ENCODE results near the gene ONECUT3.

Gene ONECUT3

DNA sequence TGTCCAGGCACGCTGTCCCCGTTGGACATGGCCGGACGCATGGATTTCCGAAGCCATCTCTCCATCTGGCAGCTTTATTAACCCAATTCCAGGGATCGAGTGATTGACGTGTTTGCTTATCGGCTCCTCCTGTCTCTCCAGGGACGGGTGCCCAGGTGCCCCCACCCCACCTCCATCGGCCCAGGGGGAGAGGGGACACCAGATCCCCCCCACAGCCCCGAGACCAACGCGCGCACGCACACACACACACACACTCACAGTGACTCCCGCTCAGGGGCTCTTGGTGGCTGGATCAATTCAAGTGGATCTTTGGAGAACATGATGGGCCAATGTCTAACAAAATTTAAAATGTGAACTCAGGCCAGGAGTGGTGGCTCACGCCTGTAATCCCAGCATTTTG, 23.1 kb upstream of the ONECUT3 start:
- peaks cover 3 to 4% of the 10 kb centered on the region in 2 donors for H3K4me1 ChIP-seq (ENCODE audit: control insufficient read depth in 2 of 2, insufficient read depth in 1 of 2, low read depth in 1 of 2, low read length in 2 of 2)
- WGBS, 2 donors (ENCODE audit: extremely low coverage in 2 of 2, insufficient read length in 2 of 2, insufficient replicate concordance in 1 of 2) = no CpG with 5 or more reads among the region's 17 CpGs
- peaks cover 3 to 37% (median 25%) of the 10 kb centered on the region in 3 experiments for H3K27me3 ChIP-seq (ENCODE audit: control insufficient read depth in 3 of 3, insufficient read depth in 3 of 3, low read depth in 1 of 3, low read length in 3 of 3)
- no peak overlapping the region for H4K8ac ChIP-seq (ENCODE audit: low read depth, low read length)
- no peak overlapping the region for H2BK5ac ChIP-seq (ENCODE audit: low read length)
- H3K4ac ChIP-seq (ENCODE audit: low read length) = no peak overlapping the region
- no peak overlapping the region for H4K91ac ChIP-seq (ENCODE audit: low read depth, low read length, poor library complexity)
- H3K18ac ChIP-seq (ENCODE audit: low read length) = no peak overlapping the region
- no peak overlapping the region for H3K9ac ChIP-seq (ENCODE audit: low read depth, low read length, poor library complexity)
- DNase-seq (ENCODE audit: low spot score) = no peak
- no peak overlapping the region for H2AFZ ChIP-seq (ENCODE audit: low read length)
- H3K36me3 ChIP-seq (replicated peaks in 1 of 2; ENCODE audit: control insufficient read depth in 2 of 2, insufficient read depth in 2 of 2, low read length in 2 of 2) = no peaks in the 10 kb centered on the region
- no peak overlapping the region for H2BK12ac ChIP-seq (ENCODE audit: low read length)
- H2AK5ac ChIP-seq (ENCODE audit: low read depth, low read length) = peak overlapping the region; percentile 46
- no peak overlapping the region for H3K4me2 ChIP-seq (ENCODE audit: insufficient read depth, low read length, poor library complexity, severe bottlenecking)
- H3K23ac ChIP-seq (ENCODE audit: low read depth, low read length, poor library complexity) = peak overlapping the region; percentile 55
- H2BK120ac ChIP-seq (ENCODE audit: low read depth, low read length) = no peak overlapping the region
- H3K27ac ChIP-seq (replicated peaks; ENCODE audit: low read length) = no peak overlapping the region
- H3K14ac ChIP-seq (ENCODE audit: low read length) = no peak overlapping the region
- H3K9me3 ChIP-seq (replicated peaks in 1 of 2; ENCODE audit: control insufficient read depth in 2 of 2, insufficient read depth in 1 of 2, low read depth in 1 of 2, low read length in 2 of 2) = peaks cover 0 to 6% of the 10 kb centered on the region in 2 donors
- H3K4me3 ChIP-seq (ENCODE audit: low read length in 2 of 2) = no peak overlapping the region
- H2BK15ac ChIP-seq (ENCODE audit: low read length) = no peak overlapping the region
- no peaks in the 10 kb centered on the region for H3K79me1 ChIP-seq (ENCODE audit: low read depth, low read length)

DNA sequence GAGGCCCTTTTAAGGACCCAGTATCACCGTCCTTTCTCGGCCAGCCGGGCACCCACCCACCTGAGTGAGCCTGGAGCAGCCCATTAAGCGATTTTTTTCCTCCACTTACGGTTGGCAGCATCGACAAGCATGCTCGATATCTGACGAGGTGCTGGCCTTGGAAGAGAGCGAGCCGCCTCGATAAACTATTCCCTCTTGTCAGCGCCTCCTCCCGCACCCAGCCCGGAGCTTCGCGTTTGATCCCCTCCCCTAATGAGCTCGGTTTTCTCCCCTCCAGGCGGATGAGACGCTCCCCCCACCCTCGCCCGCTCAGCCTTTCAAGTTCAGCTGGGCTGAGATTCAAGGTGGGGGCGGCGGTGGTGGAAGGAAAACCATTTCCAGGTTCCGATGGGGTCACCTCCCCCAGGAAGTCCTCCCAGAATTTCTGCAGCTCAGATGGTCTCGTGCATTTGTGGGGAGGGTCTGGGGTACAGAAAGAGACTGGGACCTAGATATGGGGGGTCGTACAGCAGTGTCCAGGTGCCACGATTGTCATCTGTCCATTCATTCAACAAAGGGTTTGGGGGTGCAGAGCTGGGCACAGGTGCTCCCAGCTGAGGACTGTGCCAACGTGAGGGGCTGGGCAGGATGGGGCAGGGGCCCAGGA, 18.9 kb upstream of the ONECUT3 start:
- Histone ChIP-seq H3K79me1 (ENCODE audit: low read depth, low read length) (no peaks in the 10 kb centered on the region), H2BK15ac (ENCODE audit: low read length) (no peak overlapping the region), H4K8ac (ENCODE audit: low read depth, low read length) (no peak overlapping the region), H2AFZ (ENCODE audit: low read length) (no peak overlapping the region), H2BK12ac (ENCODE audit: low read length) (no peak overlapping the region), H3K27me3 (ENCODE audit: control insufficient read depth in 3 of 3, insufficient read depth in 3 of 3, low read depth in 1 of 3, low read length in 3 of 3) (peaks cover 0 to 61% (median 9%) of the 10 kb centered on the region in 3 experiments), H3K23ac (ENCODE audit: low read depth, low read length, poor library complexity) (no peak overlapping the region), H2BK120ac (ENCODE audit: low read depth, low read length) (no peak overlapping the region), H2BK5ac (ENCODE audit: low read length) (no peak overlapping the region), H4K91ac (ENCODE audit: low read depth, low read length, poor library complexity) (no peak overlapping the region), H3K14ac (ENCODE audit: low read length) (no peak overlapping the region), H3K9me3 (replicated peaks in 1 of 2; ENCODE audit: control insufficient read depth in 2 of 2, insufficient read depth in 1 of 2, low read depth in 1 of 2, low read length in 2 of 2) (no peaks in the 10 kb centered on the region), H3K27ac (replicated peaks; ENCODE audit: low read length) (no peak overlapping the region), H2AK5ac (ENCODE audit: low read depth, low read length) (no peak overlapping the region), H3K4me2 (ENCODE audit: insufficient read depth, low read length, poor library complexity, severe bottlenecking) (no peak overlapping the region), H3K4me3 (ENCODE audit: low read length in 2 of 2) (no peak overlapping the region), H3K36me3 (replicated peaks in 1 of 2; ENCODE audit: control insufficient read depth in 2 of 2, insufficient read depth in 2 of 2, low read length in 2 of 2) (no peaks in the 10 kb centered on the region), H3K4ac (ENCODE audit: low read length) (no peak overlapping the region), H3K4me1 (ENCODE audit: control insufficient read depth in 2 of 2, insufficient read depth in 1 of 2, low read depth in 1 of 2, low read length in 2 of 2) (peaks cover 2 to 3% of the 10 kb centered on the region in 2 donors), H3K9ac (ENCODE audit: low read depth, low read length, poor library complexity) (no peak overlapping the region), H3K18ac (ENCODE audit: low read length) (no peak overlapping the region)
- no peak for DNase-seq (ENCODE audit: low spot score)
- WGBS, 2 donors (ENCODE audit: extremely low coverage in 2 of 2, insufficient read length in 2 of 2, insufficient replicate concordance in 1 of 2) = no CpG with 5 or more reads among the region's 28 CpGs

DNA sequence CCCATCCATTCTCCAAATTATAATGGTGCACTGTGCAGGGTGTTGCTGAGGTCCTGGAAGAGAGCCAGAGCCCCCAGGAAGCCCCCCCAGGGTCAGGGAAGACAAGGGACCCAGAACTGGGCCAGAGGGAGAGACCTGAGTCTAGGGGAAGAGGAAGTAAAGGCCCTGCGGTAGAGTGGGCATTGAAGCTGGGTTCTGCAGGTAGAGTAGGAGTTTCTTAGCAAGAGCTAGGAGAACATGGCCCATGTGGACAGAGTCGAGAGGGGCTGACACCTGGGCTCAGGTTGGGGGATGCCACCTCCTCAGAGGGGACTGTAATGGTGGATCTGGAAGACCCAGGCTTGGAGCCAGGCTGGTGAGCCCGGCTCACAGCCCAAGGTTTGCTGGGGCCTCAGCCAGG, 17.0 kb upstream of the ONECUT3 start:
- Histone ChIP-seq H4K8ac (ENCODE audit: low read depth, low read length) (no peak overlapping the region), H2BK5ac (ENCODE audit: low read length) (no peak overlapping the region), H3K36me3 (replicated peaks in 1 of 2; ENCODE audit: control insufficient read depth in 2 of 2, insufficient read depth in 2 of 2, low read length in 2 of 2) (no peaks in the 10 kb centered on the region), H3K18ac (ENCODE audit: low read length) (peak overlapping the region; percentile 83), H4K91ac (ENCODE audit: low read depth, low read length, poor library complexity) (no peak overlapping the region), H2AFZ (ENCODE audit: low read length) (no peak overlapping the region), H3K79me1 (ENCODE audit: low read depth, low read length) (no peaks in the 10 kb centered on the region), H2BK120ac (ENCODE audit: low read depth, low read length) (no peak overlapping the region), H3K9ac (ENCODE audit: low read depth, low read length, poor library complexity) (no peak overlapping the region), H3K4me2 (ENCODE audit: insufficient read depth, low read length, poor library complexity, severe bottlenecking) (no peak overlapping the region), H3K27me3 (ENCODE audit: control insufficient read depth in 3 of 3, insufficient read depth in 3 of 3, low read depth in 1 of 3, low read length in 3 of 3) (peaks cover 0 to 61% (median 9%) of the 10 kb centered on the region in 3 experiments), H3K23ac (ENCODE audit: low read depth, low read length, poor library complexity) (peak overlapping the region; percentile 65), H3K27ac (replicated peaks; ENCODE audit: low read length) (no peak overlapping the region), H3K4me3 (ENCODE audit: low read length in 2 of 2) (no peak overlapping the region), H2BK15ac (ENCODE audit: low read length) (no peak overlapping the region), H3K9me3 (replicated peaks in 1 of 2; ENCODE audit: control insufficient read depth in 2 of 2, insufficient read depth in 1 of 2, low read depth in 1 of 2, low read length in 2 of 2) (no peaks in the 10 kb centered on the region), H3K4ac (ENCODE audit: low read length) (no peak overlapping the region), H3K4me1 (ENCODE audit: control insufficient read depth in 2 of 2, insufficient read depth in 1 of 2, low read depth in 1 of 2, low read length in 2 of 2) (peaks cover 2 to 3% of the 10 kb centered on the region in 2 donors), H2AK5ac (ENCODE audit: low read depth, low read length) (peak overlapping the region; percentile 70), H2BK12ac (ENCODE audit: low read length) (peak overlapping the region; percentile 22), H3K14ac (ENCODE audit: low read length) (no peak overlapping the region)
- DNase-seq (ENCODE audit: low spot score) = no peak
- no CpG with 5 or more reads among the region's 3 CpGs for WGBS, 2 donors (ENCODE audit: extremely low coverage in 2 of 2, insufficient read length in 2 of 2, insufficient replicate concordance in 1 of 2)

DNA sequence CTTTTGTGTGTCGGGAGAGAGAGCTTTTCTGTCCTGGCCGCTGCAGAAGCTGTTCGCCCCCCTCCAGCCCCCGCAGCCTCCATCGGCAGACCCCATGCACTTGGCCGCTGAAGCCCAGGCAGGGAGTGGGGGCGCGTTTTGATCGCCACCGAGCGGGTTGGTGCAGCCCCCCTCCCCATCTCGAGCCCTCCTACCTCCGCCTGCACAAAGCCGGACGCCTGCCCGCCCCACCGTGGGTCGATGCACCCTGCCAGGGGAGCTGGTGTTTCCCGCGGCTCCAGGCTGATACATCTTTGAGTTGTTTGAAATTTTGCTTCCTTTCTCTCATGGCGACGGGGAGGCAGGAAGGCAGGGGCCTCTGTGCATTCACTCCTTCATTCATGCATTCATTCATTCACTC, 16.4 kb upstream of the ONECUT3 start:
- Histone ChIP-seq H3K14ac (ENCODE audit: low read length) (no peak overlapping the region), H2AK5ac (ENCODE audit: low read depth, low read length) (no peak overlapping the region), H3K4ac (ENCODE audit: low read length) (no peak overlapping the region), H3K4me3 (ENCODE audit: low read length in 2 of 2) (no peak overlapping the region), H4K8ac (ENCODE audit: low read depth, low read length) (no peak overlapping the region), H2BK5ac (ENCODE audit: low read length) (no peak overlapping the region), H3K18ac (ENCODE audit: low read length) (peak overlapping the region; percentile 57), H3K79me1 (ENCODE audit: low read depth, low read length) (no peaks in the 10 kb centered on the region), H3K23ac (ENCODE audit: low read depth, low read length, poor library complexity) (no peak overlapping the region), H2AFZ (ENCODE audit: low read length) (peak overlapping the region; percentile 74), H3K4me2 (ENCODE audit: insufficient read depth, low read length, poor library complexity, severe bottlenecking) (no peak overlapping the region), H3K4me1 (ENCODE audit: control insufficient read depth in 2 of 2, insufficient read depth in 1 of 2, low read depth in 1 of 2, low read length in 2 of 2) (peaks cover 2 to 3% of the 10 kb centered on the region in 2 donors), H3K27me3 (ENCODE audit: control insufficient read depth in 3 of 3, insufficient read depth in 3 of 3, low read depth in 1 of 3, low read length in 3 of 3) (peaks cover 0 to 58% (median 9%) of the 10 kb centered on the region in 3 experiments), H3K9me3 (replicated peaks in 1 of 2; ENCODE audit: control insufficient read depth in 2 of 2, insufficient read depth in 1 of 2, low read depth in 1 of 2, low read length in 2 of 2) (no peaks in the 10 kb centered on the region), H2BK120ac (ENCODE audit: low read depth, low read length) (no peak overlapping the region), H2BK12ac (ENCODE audit: low read length) (peak overlapping the region; percentile 41), H4K91ac (ENCODE audit: low read depth, low read length, poor library complexity) (no peak overlapping the region), H3K36me3 (replicated peaks in 1 of 2; ENCODE audit: control insufficient read depth in 2 of 2, insufficient read depth in 2 of 2, low read length in 2 of 2) (no peaks in the 10 kb centered on the region), H2BK15ac (ENCODE audit: low read length) (no peak overlapping the region), H3K9ac (ENCODE audit: low read depth, low read length, poor library complexity) (peak overlapping the region; percentile 44), H3K27ac (replicated peaks; ENCODE audit: low read length) (no peak overlapping the region)
- no peak for DNase-seq (ENCODE audit: low spot score)
- no CpG with 5 or more reads among the region's 22 CpGs for WGBS, 2 donors (ENCODE audit: extremely low coverage in 2 of 2, insufficient read length in 2 of 2, insufficient replicate concordance in 1 of 2)

Data from neuronal stem cell (in vitro differentiated cells).